H1 (cell line): ENCODE results near the gene CCDC154. TPM values are rescaled to one million over a fixed set of nuclear protein-coding genes. Genes with fewer than 3 reads are reported as not detected.

ENCODE experiments used
- CTCF ChIA-PET: fragments of 300-600 bp; sonication (Branson Sonifier 250); formaldehyde crosslinking; loops from one replicate; lab custom pipeline; 2021; ENCODE audit not compliant: partially characterized antibody; lab: Charles Lee
- POLR2A ChIA-PET: fragments of 300-600 bp; sonication (Branson Sonifier 250); formaldehyde crosslinking; loops from one replicate; lab custom pipeline; 2021; ENCODE audit warnings: inconsistent platforms; ENCODE audit not compliant: partially characterized antibody; lab: Charles Lee
- DNase-seq, 2 experiments: peaks; one replicate each; pipeline versions ENCODE4 v3.0.0 to v3.0.0-alpha.2; 2010 to 2022; ENCODE audit warnings: low spot score in 2 of 2, low read depth in 1 of 2, mixed read lengths in 1 of 2
- FAIRE-seq: peaks from 2 replicates; lab custom pipeline; 2011; peaks lifted over from hg19 to GRCh38; lab: Jason Lieb, UNC
- H2AFZ ChIP-seq: 2 replicates; pipeline ENCODE4 v1.8.1; 2012; ENCODE audit warnings: low read length, inconsistent platforms
- H2AK5ac ChIP-seq: 2 replicates; pipeline ENCODE4 v1.6.1; 2013; ENCODE audit warnings: low read depth, low read length
- H2BK120ac ChIP-seq: replicated peaks from 2 replicates; pipeline ENCODE3; 2013; ENCODE audit warnings: low read depth, low read length, inconsistent platforms
- H2BK12ac ChIP-seq: 2 replicates; pipeline ENCODE4 v1.6.1; 2013; ENCODE audit warnings: low read depth, low read length
- H2BK15ac ChIP-seq: 2 replicates; pipeline ENCODE4 v1.6.1; 2013; ENCODE audit warnings: low read length
- H2BK20ac ChIP-seq: 2 replicates; pipeline ENCODE4 v1.6.1; 2013; ENCODE audit warnings: low read length
- H2BK5ac ChIP-seq: 2 replicates; pipeline ENCODE4 v1.6.1; 2013; ENCODE audit warnings: low read depth, low read length
- H3K14ac ChIP-seq: 2 replicates; pipeline ENCODE4 v1.6.1; 2013; ENCODE audit warnings: inconsistent platforms; ENCODE audit not compliant: insufficient read length
- H3K18ac ChIP-seq: 2 replicates; pipeline ENCODE4 v1.6.1; 2013; ENCODE audit warnings: low read length; ENCODE audit errors: extremely low read depth
- H3K23ac ChIP-seq: 2 replicates; pipeline ENCODE4 v1.6.1; 2013; ENCODE audit warnings: inconsistent platforms; ENCODE audit not compliant: insufficient read length
- H3K23me2 ChIP-seq: 2 replicates; pipeline ENCODE4 v1.6.1; 2013; ENCODE audit warnings: low read depth, low read length
- H3K27ac ChIP-seq: 2 replicates; pipeline ENCODE4 v1.6.1; 2011; ENCODE audit warnings: low read depth, low read length, inconsistent platforms
- H3K27me3 ChIP-seq, 4 experiments: replicated peaks in 1 of 4; 1 replicate in 1 of 4; 2 replicates in 3 of 4; pipeline versions ENCODE4 v1.6.1 to v1.8.1; 2011 to 2013; ENCODE audit warnings: low read length in 3 of 4, mild to moderate bottlenecking in 3 of 4, inconsistent platforms in 2 of 4, mixed read lengths in 2 of 4, moderate library complexity in 1 of 4; ENCODE audit not compliant: control insufficient read depth in 3 of 4, insufficient read depth in 3 of 4; ENCODE audit errors: extremely low read depth in 1 of 4
- H3K36me3 ChIP-seq, 4 experiments: 2 replicates each; pipeline versions ENCODE4 v1.6.1 to v1.8.1; 2011 to 2013; ENCODE audit warnings: mild to moderate bottlenecking in 4 of 4, low read length in 3 of 4, moderate library complexity in 2 of 4, control low read depth in 1 of 4, inconsistent platforms in 1 of 4; ENCODE audit not compliant: insufficient read depth in 4 of 4, control insufficient read depth in 2 of 4
- H3K4ac ChIP-seq: replicated peaks from 2 replicates; pipeline ENCODE3; 2013; ENCODE audit warnings: low read length, low read depth, mixed read lengths, inconsistent platforms; ENCODE audit not compliant: insufficient read length
- H3K4me1 ChIP-seq, 4 experiments: replicated peaks in 1 of 4; 1 replicate in 1 of 4; 2 replicates in 3 of 4; pipeline versions ENCODE4 v1.6.1 to v1.8.1; 2011 to 2013; ENCODE audit warnings: low read length in 3 of 4, inconsistent platforms in 2 of 4, mixed read lengths in 1 of 4; ENCODE audit not compliant: insufficient read depth in 4 of 4, control insufficient read depth in 3 of 4
- H3K4me2 ChIP-seq, 2 experiments: 2 replicates each; pipeline versions ENCODE4 v1.6.1 to v1.8.1; 2011 to 2013; ENCODE audit warnings: low read depth in 2 of 2, low read length in 2 of 2, control low read depth in 1 of 2, inconsistent platforms in 1 of 2, mild to moderate bottlenecking in 1 of 2; ENCODE audit not compliant: insufficient read depth in 1 of 2
- H3K4me3 ChIP-seq, 4 experiments: fragments of 200-600, 300-600 bp in 1 of 4; sonication (generic), shearing (Covaris generic), sonication (Bioruptor Twin) in 1 of 4; 2 replicates each; pipeline versions ENCODE4 v1.5.1 to v1.8.1; 2011 to 2016; ENCODE audit warnings: low read length in 4 of 4, low read depth in 3 of 4, control low read depth in 2 of 4, inconsistent platforms in 2 of 4, mild to moderate bottlenecking in 2 of 4, mixed read lengths in 1 of 4, moderate library complexity in 1 of 4; ENCODE audit not compliant: insufficient read depth in 2 of 4; ENCODE audit errors: extremely low read depth in 1 of 4
- H3K56ac ChIP-seq: replicated peaks from 2 replicates; pipeline ENCODE3; 2013; ENCODE audit warnings: low read depth, mild to moderate bottlenecking, mixed read lengths, low read length, inconsistent platforms; ENCODE audit not compliant: insufficient read length
- H3K79me1 ChIP-seq: 2 replicates; pipeline ENCODE4 v1.6.1; 2013; ENCODE audit warnings: low read depth, low read length, control low read depth
- H3K79me2 ChIP-seq, 2 experiments: 2 replicates each; pipeline versions ENCODE4 v1.6.1 to v1.8.1; 2012 to 2013; ENCODE audit warnings: low read length in 2 of 2, mild to moderate bottlenecking in 2 of 2, inconsistent platforms in 1 of 2; ENCODE audit not compliant: insufficient read depth in 2 of 2, control insufficient read depth in 1 of 2
- H3K9ac ChIP-seq, 4 experiments: replicated peaks in 1 of 4; 1 replicate in 1 of 4; 2 replicates in 3 of 4; pipeline versions ENCODE4 v1.6.1 to v1.8.1; 2011 to 2013; ENCODE audit warnings: low read depth in 3 of 4, low read length in 3 of 4, control low read depth in 2 of 4, mild to moderate bottlenecking in 2 of 4, moderate library complexity in 2 of 4, inconsistent platforms in 1 of 4; ENCODE audit errors: extremely low read depth in 1 of 4
- H3K9me3 ChIP-seq, 2 experiments: 2 replicates each; pipeline versions ENCODE4 v1.6.1 to v1.8.1; 2012 to 2013; ENCODE audit warnings: mild to moderate bottlenecking in 2 of 2, moderate library complexity in 2 of 2, control low read depth in 1 of 2, inconsistent platforms in 1 of 2, low read depth in 1 of 2, low read length in 1 of 2, mixed read lengths in 1 of 2; ENCODE audit not compliant: insufficient read depth in 2 of 2
- H4K20me1 ChIP-seq, 2 experiments: replicated peaks in 1 of 2; 2 replicates each; pipeline versions ENCODE3 to v1.8.1; 2011 to 2013; ENCODE audit warnings: inconsistent platforms in 2 of 2, low read length in 2 of 2, mild to moderate bottlenecking in 1 of 2; ENCODE audit not compliant: insufficient read depth in 2 of 2, control insufficient read depth in 1 of 2
- H4K5ac ChIP-seq: 2 replicates; pipeline ENCODE4 v1.6.1; 2013; ENCODE audit warnings: low read length, low read depth, mixed read lengths, inconsistent platforms; ENCODE audit not compliant: insufficient read length
- H4K8ac ChIP-seq: 2 replicates; pipeline ENCODE4 v1.8.0; 2013; ENCODE audit warnings: mild to moderate bottlenecking, moderate library complexity, low read length, inconsistent platforms; ENCODE audit not compliant: insufficient read depth; ENCODE audit errors: extremely low read depth
- H4K91ac ChIP-seq: replicated peaks from 2 replicates; pipeline ENCODE3; 2013; ENCODE audit warnings: low read length, mixed read lengths, inconsistent platforms; ENCODE audit not compliant: insufficient read length
- CREB1 ChIP-seq: IDR thresholded peaks from 2 replicates; pipeline ENCODE4 v1.6.1; 2012; ENCODE audit warnings: inconsistent platforms
- EP300 ChIP-seq, 2 experiments: IDR thresholded peaks; 1 replicate in 1 of 2; 2 replicates in 1 of 2; pipeline ENCODE4 v1.6.1; 2011 to 2012; ENCODE audit warnings: low read depth in 2 of 2, low read length in 2 of 2, mild to moderate bottlenecking in 2 of 2, borderline replicate concordance in 1 of 2, inconsistent platforms in 1 of 2, moderate library complexity in 1 of 2
- FOSL1 ChIP-seq: IDR thresholded peaks from 2 replicates; pipeline ENCODE4 v1.6.1; 2011; ENCODE audit warnings: mild to moderate bottlenecking, low read depth, low read length, moderate library complexity; ENCODE audit not compliant: insufficient read depth
- HDAC6 ChIP-seq: IDR thresholded peaks from one replicate; pipeline ENCODE4 v1.7.1; 2012; ENCODE audit warnings: low read depth, mild to moderate bottlenecking, inconsistent platforms, low read length, moderate library complexity
- KDM5A ChIP-seq: fragments of 200-600 bp; IDR thresholded peaks from 2 replicates; pipeline ENCODE4 v1.7.1; 2012; ENCODE audit warnings: mild to moderate bottlenecking, low read length, inconsistent platforms, mixed read lengths
- MAX ChIP-seq: IDR thresholded peaks from 2 replicates; pipeline ENCODE4 v1.6.1; 2012; ENCODE audit warnings: inconsistent platforms
- POU5F1 ChIP-seq: IDR thresholded peaks from 2 replicates; pipeline ENCODE4 v1.6.1; 2011; ENCODE audit warnings: low read depth, mild to moderate bottlenecking, low read length, moderate library complexity
- RFX5 ChIP-seq: IDR thresholded peaks from 2 replicates; pipeline ENCODE4 v1.6.1; 2011; ENCODE audit warnings: low read depth, low read length, improper control_type of control experiment, borderline replicate concordance
- SIN3A ChIP-seq, 2 experiments: IDR thresholded peaks in 1 of 2; conservative IDR thresholded peaks in 1 of 2; 2 replicates each; pipeline ENCODE4 v1.6.1; 2011 to 2012; ENCODE audit warnings: low read length in 2 of 2, improper control_type of control experiment in 1 of 2, low read depth in 1 of 2, mild to moderate bottlenecking in 1 of 2
- TAF7 ChIP-seq: optimal IDR thresholded peaks from 2 replicates; pipeline ENCODE3; 2011; ENCODE audit warnings: low read depth, mild to moderate bottlenecking, inconsistent platforms, low read length, moderate library complexity, borderline replicate concordance
- TBP ChIP-seq: IDR thresholded peaks from 2 replicates; pipeline ENCODE4 v1.6.1; 2011; ENCODE audit warnings: low read depth, low read length, improper control_type of control experiment
- TCF12 ChIP-seq: IDR thresholded peaks from 2 replicates; pipeline ENCODE4 v1.6.1; 2011; ENCODE audit warnings: low read depth, mild to moderate bottlenecking, low read length
- WGBS, 2 experiments: shearing (Covaris generic) in 1 of 2; methylation state at CpG; one replicate each; pipeline versions ENCODE4 v1.1.6 to v1.1.7; 2013 to 2015; ENCODE audit warnings: low lambda C conversion rate in 2 of 2, mixed read lengths in 2 of 2, inconsistent platforms in 1 of 2, low coverage in 1 of 2, missing lambda C conversion rate in 1 of 2; ENCODE audit not compliant: insufficient replicate concordance in 2 of 2, insufficient coverage in 1 of 2, insufficient read length in 1 of 2; ENCODE audit errors: extremely low coverage in 1 of 2, missing lambda C conversion rate in 1 of 2; 5-methylcytosine and 5-hydroxymethylcytosine counted together
- polyA plus RNA-seq, 7 experiments: library from polyadenylated mRNA; depleted of rRNA in 3 of 7; stranded (reverse) in 5 of 7; unstranded in 2 of 7; fragments of >200 nt in 5 of 7; fragments of 200-250 nt in 2 of 7; gene quantifications; 1 replicate in 5 of 7; 2 replicates in 1 of 7; 4 replicates in 1 of 7; pipeline versions ENCODE4 v1.2.1 to v1.2.3, GENCODE V29; 2011 to 2013; ENCODE audit warnings: missing spikeins in 2 of 7, mixed read lengths in 2 of 7
- total RNA-seq: library from RNA; stranded (reverse); fragmentation: NEBNext Ultra II Directional; extraction: Animal tissue kit (Norgen Biotek cat#: 25700); gene quantifications from 2 replicates; pipeline ENCODE4 v1.2.1, GENCODE V29; 2021

Gene CCDC154
- total and polyA plus RNA-seq, 2 of the 8 experiments (the other 6 are each of a cell fraction or from before 2014, with no cell fraction given), result 0.15 to 0.88 TPM

GRCh38 chr16:1431497-1432270 is 12.7 kb downstream of the CCDC154 start:
- no peak overlapping the region for H2AK5ac ChIP-seq
- no peak overlapping the region for H3K4ac ChIP-seq
- no peak overlapping the region for H3K23ac ChIP-seq
- H2BK12ac ChIP-seq, result no peak overlapping the region
- H4K91ac ChIP-seq, result no peak overlapping the region
- CTCF ChIA-PET, result interaction anchor here (1.0 to 1.5 kb wide), 6 partner anchors 12 to 453 kb away, joined by 3 to 5 read pairs (median 3); partner anchors contain the start of gene CCDC154
- H2BK120ac ChIP-seq, result no peak overlapping the region
- no peak overlapping the region for H3K18ac ChIP-seq
- H4K20me1 ChIP-seq, result no peaks in the 10 kb centered on the region
- POLR2A ChIA-PET, result interaction anchor here (0.8 to 3.4 kb wide), 5 partner anchors 11 to 78 kb away, joined by 3 to 18 read pairs (median 3); partner anchors contain the start of genes CCDC154 and UQCC4
- FAIRE-seq, result no peak
- H3K14ac ChIP-seq, result no peak overlapping the region
- H3K79me2 ChIP-seq, result no peaks in the 10 kb centered on the region
- H2BK5ac ChIP-seq, result no peak overlapping the region
- H3K27me3 ChIP-seq, result no peaks in the 10 kb centered on the region
- H2BK15ac ChIP-seq, result no peak overlapping the region
- H3K9me3 ChIP-seq, result no peaks in the 10 kb centered on the region
- no peak overlapping the region for H3K27ac ChIP-seq
- no peaks in the 10 kb centered on the region for H3K79me1 ChIP-seq
- no peak overlapping the region for H3K56ac ChIP-seq
- H3K4me3 ChIP-seq, result no peak overlapping the region
- H3K4me1 ChIP-seq, result no peaks in the 10 kb centered on the region; a peak in 2 of 7 replicates
- H3K4me2 ChIP-seq, result no peak overlapping the region
- WGBS, 2 experiments, result 86% methylated on average over 15 of the region's 20 CpGs; no CpG with 5 or more reads in 1 of the 2 experiments
- no peak for DNase-seq
- H2BK20ac ChIP-seq, result no peak overlapping the region
- H4K5ac ChIP-seq, result no peak overlapping the region
- peak overlapping the region; percentile 39; the same call in 1 of the 2 replicates for H4K8ac ChIP-seq
- H3K23me2 ChIP-seq, result no peaks in the 10 kb centered on the region
- H3K36me3 ChIP-seq, result no peaks in the 10 kb centered on the region
- H2AFZ ChIP-seq, result no peak overlapping the region
- H3K9ac ChIP-seq, result no peak overlapping the region
- TF ChIP-seq SIN3A (conservative IDR thresholded peaks at IDR 0.05 in 1 of 2, IDR thresholded peaks at IDR 0.05 in 1 of 2; ENCODE audit: low read depth in 1 of 2, low read length in 2 of 2) (no peak), EP300 (IDR thresholded peaks at IDR 0.05; ENCODE audit: borderline replicate concordance in 1 of 2, low read depth in 2 of 2, low read length in 2 of 2) (no peak), TBP (no peak), MAX (no peak), HDAC6 (no peak), TCF12 (no peak), FOSL1 (no peak), CREB1 (no peak), POU5F1 (no peak), RFX5 (no peak), TAF7 (no peak), KDM5A (no peak)
